Tibial nerve (tissue), 4 donors: ENCODE measurements around the gene SLC2A14. TPM values are rescaled to one million over a fixed set of nuclear protein-coding genes. Genes with fewer than 3 reads are reported as not detected.
"Not testable (repeated sequence)": the region's sequence is repeated elsewhere in the genome, so short reads cannot be mapped to it uniquely, and the experiment has no call there.

ENCODE experiments used
- DNase-seq, 2 donors: peaks; one replicate each; pipeline ENCODE4 v3.0.0-alpha.2; 2019; ENCODE audit warnings: low spot score in 2 of 2
- H3K27ac ChIP-seq, 4 donors: fragments of 200-600 bp; sonication (generic) in 3 of 4; one replicate each; pipeline ENCODE4 v1.5.1; 2017 to 2019; ENCODE audit warnings: mild to moderate bottlenecking in 1 of 4
- H3K27me3 ChIP-seq, 2 donors: fragments of 200-600 bp; sonication (generic) in 1 of 2; one replicate each; pipeline versions ENCODE4 v1.5.1 to v1.6.0; 2017 to 2019
- H3K36me3 ChIP-seq, 3 donors: fragments of 200-600 bp; sonication (generic); one replicate each; pipeline ENCODE4 v1.5.1; 2018 to 2019
- H3K4me1 ChIP-seq, 4 donors: fragments of 200-600 bp; sonication (generic) in 3 of 4; one replicate each; pipeline ENCODE4 v1.5.1; 2017 to 2019
- H3K4me3 ChIP-seq, 4 donors: fragments of 200-600 bp; sonication (generic) in 3 of 4; one replicate each; pipeline ENCODE4 v1.5.1; 2017 to 2019; ENCODE audit warnings: mild to moderate bottlenecking in 1 of 4, moderate library complexity in 1 of 4
- H3K9me3 ChIP-seq, 4 donors: fragments of 200-600 bp; sonication (generic) in 3 of 4; one replicate each; pipeline ENCODE4 v1.5.1; 2017 to 2019
- CTCF ChIP-seq, 5 experiments: fragments of 200-600 bp in 3 of 5; fragments of 450-650 bp in 2 of 5; sonication (generic) in 3 of 5; IDR thresholded peaks; one replicate each; pipeline ENCODE4 v1.5.1; 2016 to 2019; ENCODE audit warnings: antibody characterized with exemption in 5 of 5, mild to moderate bottlenecking in 3 of 5, moderate library complexity in 2 of 5
- EP300 ChIP-seq, 2 donors: sonication (generic); formaldehyde crosslinking; IDR thresholded peaks; one replicate each; pipeline ENCODE4 v1.6.1; 2017; ENCODE audit warnings: antibody characterized with exemption in 2 of 2, mild to moderate bottlenecking in 1 of 2
- POLR2A ChIP-seq, 2 donors: fragments of 450-650 bp; IDR thresholded peaks; one replicate each; pipeline ENCODE4 v1.6.1; 2017; ENCODE audit warnings: antibody characterized with exemption in 2 of 2, mild to moderate bottlenecking in 2 of 2, moderate library complexity in 2 of 2
- WGBS, 2 donors: methylation state at CpG; one replicate each; pipeline ENCODE4 v1.1.5; 2018; 5-methylcytosine and 5-hydroxymethylcytosine counted together
- total RNA-seq, 4 donors: library from RNA; depleted of rRNA; stranded (reverse); fragments of >200 nt; gene quantifications; one replicate each; pipeline ENCODE4 v1.1.0, GENCODE V29; 2016

Gene SLC2A14
- total RNA-seq, 4 donors from 2014 or later: 3.7 to 26.7 (median 4.4) TPM; not detected in 1

GRCh38 chr12:7837366-7837765 lies 35.3 kb downstream of the SLC2A14 start:
- WGBS, 2 donors: 79 to 88% methylated on average over 6 of the region's 6 CpGs
- TF ChIP-seq EP300 (IDR thresholded peaks at IDR 0.05): no peak
- Histone ChIP-seq H3K9me3 (no peaks in the 10 kb centered on the region), H3K36me3 (no peaks in the 10 kb centered on the region), H3K4me1 (no peaks in the 10 kb centered on the region), H3K27ac (no peak overlapping the region), H3K27me3 (no peaks in the 10 kb centered on the region), H3K4me3 (no peak overlapping the region)
- DNase-seq: no peak

- Histone ChIP-seq H3K4me1 (no peaks in the 10 kb centered on the region), H3K9me3 (no peaks in the 10 kb centered on the region), H3K27me3 (no peaks in the 10 kb centered on the region), H3K4me3 (no peak overlapping the region), H3K27ac (no peak overlapping the region), H3K36me3 (no peaks in the 10 kb centered on the region)
- WGBS, 2 donors: 58% methylated on average over 5 of the region's 5 CpGs
- no peak for DNase-seq
- TF ChIP-seq EP300 (IDR thresholded peaks at IDR 0.05) (no peak), CTCF (IDR thresholded peaks at IDR 0.05) (no peak), POLR2A (IDR thresholded peaks at IDR 0.05) (no peak)
Observed at GRCh38 chr12:7835766-7836165, 36.9 kb downstream of the SLC2A14 start.

- no peak overlapping the region for H3K27ac ChIP-seq
- no peak overlapping the region for H3K4me3 ChIP-seq
- H3K27me3 ChIP-seq: no peaks in the 10 kb centered on the region
- no peaks in the 10 kb centered on the region for H3K4me1 ChIP-seq
- H3K9me3 ChIP-seq: no peaks in the 10 kb centered on the region
- no peak for DNase-seq
- H3K36me3 ChIP-seq: no peaks in the 10 kb centered on the region
- WGBS, 2 donors: 69 to 71% methylated on average over 9 of the region's 9 CpGs
- TF ChIP-seq POLR2A (IDR thresholded peaks at IDR 0.05) (no peak), CTCF (IDR thresholded peaks at IDR 0.05) (no peak), EP300 (IDR thresholded peaks at IDR 0.05) (no peak)
Observed at GRCh38 chr12:7835116-7835515, 37.6 kb downstream of the SLC2A14 start.

- Histone ChIP-seq H3K27ac (no peak overlapping the region), H3K4me3 (no peak overlapping the region), H3K27me3 (no peaks in the 10 kb centered on the region), H3K4me1 (no peaks in the 10 kb centered on the region), H3K9me3 (no peaks in the 10 kb centered on the region), H3K36me3 (no peaks in the 10 kb centered on the region)
- DNase-seq: no peak
- 68 to 74% methylated on average over 1 of the region's 1 CpG for WGBS, 2 donors
- no peak for TF ChIP-seq EP300 (IDR thresholded peaks at IDR 0.05)
- no peak for TF ChIP-seq CTCF (IDR thresholded peaks at IDR 0.05)
- no peak for TF ChIP-seq POLR2A (IDR thresholded peaks at IDR 0.05)
Observed at GRCh38 chr12:7834701-7835100, 38.0 kb downstream of the SLC2A14 start.

GRCh38 chr12:7833831-7834230 lies 38.9 kb downstream of the SLC2A14 start:
- 79 to 84% methylated on average over 4 of the region's 4 CpGs for WGBS, 2 donors
- H3K4me1 ChIP-seq: no peaks in the 10 kb centered on the region
- no peaks in the 10 kb centered on the region for H3K9me3 ChIP-seq
- DNase-seq: no peak
- no peak overlapping the region for H3K27ac ChIP-seq
- TF ChIP-seq CTCF (IDR thresholded peaks at IDR 0.05) (no peak), POLR2A (IDR thresholded peaks at IDR 0.05) (no peak), EP300 (IDR thresholded peaks at IDR 0.05) (no peak)
- H3K27me3 ChIP-seq: no peaks in the 10 kb centered on the region
- no peak overlapping the region for H3K4me3 ChIP-seq
- no peaks in the 10 kb centered on the region for H3K36me3 ChIP-seq

GRCh38 chr12:7833201-7833600 lies 39.5 kb downstream of the SLC2A14 start:
- H3K4me1 ChIP-seq, H3K27ac ChIP-seq, DNase-seq: not testable (repeated sequence)

More at GRCh38 chr12:7833201-7833600, 39.5 kb downstream of the SLC2A14 start:
- not testable (repeated sequence) for H3K9me3 ChIP-seq, H3K27me3 ChIP-seq, H3K36me3 ChIP-seq, H3K4me3 ChIP-seq
- WGBS, 2 donors: 72 to 75% methylated on average over 6 of the region's 6 CpGs
